NCI-H2196 treated with DMSO at 0.1 percent for 48 hours (cell line): ENCODE data around the gene LILRB4.
"Not testable (repeated sequence)": the region's sequence is repeated elsewhere in the genome, so short reads cannot be mapped to it uniquely, and the experiment has no call there.

Experiments
- DNase-seq: peaks from one replicate; lab custom pipeline; 2025; ENCODE audit not compliant: unreplicated experiment; lab: John Stamatoyannopoulos, UW

The LILRB4 gene

DNA sequence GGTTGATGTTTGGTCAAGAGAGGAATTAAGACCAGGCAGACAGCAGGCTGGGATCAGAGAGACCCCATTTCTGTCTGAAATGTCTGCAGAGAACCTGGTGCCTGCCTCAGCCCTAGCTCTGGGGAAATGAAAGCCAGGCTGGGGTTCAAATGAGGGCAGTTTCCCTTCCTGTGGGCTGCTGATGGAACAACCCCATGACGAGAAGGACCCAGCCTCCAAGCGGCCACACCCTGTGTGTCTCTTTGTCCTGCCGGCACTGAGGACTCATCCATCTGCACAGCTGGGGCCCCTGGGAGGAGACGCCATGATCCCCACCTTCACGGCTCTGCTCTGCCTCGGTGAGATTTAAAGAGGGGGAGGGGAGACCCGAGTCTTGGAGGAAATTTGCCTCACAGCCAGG lies at the start of gene LILRB4:
Gene LILRB4, plus strand, starts transcription at position 256 of the 400 bp plus-strand sequence. Its CDS starts 49 bp downstream, at position 305.
- DNase-seq = no peak

DNA sequence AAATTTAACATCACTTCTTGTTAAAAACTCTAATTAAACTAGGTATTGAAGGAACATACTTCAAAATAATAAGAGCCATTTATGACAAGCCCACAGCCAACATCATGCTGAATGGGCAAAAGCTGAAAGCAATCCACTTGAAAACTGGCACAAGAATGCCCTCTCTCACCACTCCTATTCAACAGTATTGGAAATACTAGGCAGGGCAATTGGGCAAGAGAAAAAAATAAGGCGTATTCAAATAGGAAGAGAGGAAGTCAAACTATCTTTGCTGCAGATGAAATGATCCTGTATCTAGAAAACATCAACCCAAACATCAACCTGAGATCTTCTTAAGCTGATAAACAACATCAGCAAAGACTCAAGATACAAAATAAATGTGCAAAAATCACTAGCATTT lies 48.1 kb upstream of the LILRB4 start:
- DNase-seq = no peak

DNA sequence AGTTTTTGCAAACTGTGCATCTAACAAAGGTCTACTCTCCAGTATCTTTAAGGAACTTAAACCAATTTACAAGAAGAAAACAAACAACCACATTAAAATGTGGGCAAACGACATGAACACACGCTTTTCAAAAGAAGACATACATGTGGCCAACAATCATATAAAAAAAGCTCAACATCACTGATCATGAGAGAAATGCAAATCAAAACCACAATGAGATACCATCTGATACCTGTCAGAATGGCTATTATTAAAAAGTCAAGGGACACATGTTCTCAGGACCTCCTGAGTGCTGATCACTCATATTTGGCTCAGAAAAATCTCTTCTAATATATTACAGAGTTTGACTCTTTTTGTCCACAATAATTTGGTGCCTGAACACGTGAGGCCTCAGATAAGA lies 46.7 kb upstream of the LILRB4 start:
- no peak for DNase-seq

DNA sequence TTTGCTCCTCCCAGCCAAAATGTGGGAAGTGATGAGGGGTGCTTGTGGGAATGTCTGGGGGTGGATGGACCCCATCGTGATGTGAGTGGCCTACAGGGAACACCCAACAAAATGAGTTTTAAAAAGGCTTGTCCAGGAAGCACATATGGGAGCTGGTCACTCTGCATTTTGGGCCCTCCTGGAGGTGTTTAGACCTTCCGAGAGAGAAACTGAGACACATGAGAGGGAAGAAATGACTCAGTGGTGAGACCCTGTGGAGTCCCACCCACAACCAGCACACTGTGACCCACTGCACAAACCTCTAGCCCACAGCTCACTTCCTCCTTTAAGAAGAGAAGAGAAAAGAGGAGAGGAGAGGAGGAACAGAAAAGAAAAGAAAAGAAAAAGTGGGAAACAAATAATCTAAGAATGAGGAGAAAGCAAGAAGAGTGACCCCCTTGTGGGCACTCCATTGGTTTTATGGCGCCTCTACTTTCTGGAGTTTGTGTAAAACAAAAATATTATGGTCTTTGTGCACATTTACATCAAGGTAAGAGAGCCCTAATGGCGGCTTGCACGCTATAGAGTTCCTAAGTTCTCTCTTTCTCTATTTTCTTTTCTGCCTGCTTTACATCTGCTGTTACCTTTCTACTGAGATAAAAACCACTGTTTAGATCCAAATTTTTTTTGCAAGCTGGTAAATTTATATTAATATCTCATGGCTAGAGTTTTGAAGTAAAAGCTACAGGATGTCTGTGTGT lies 45.8 kb upstream of the LILRB4 start:
- DNase-seq = no peak

DNA sequence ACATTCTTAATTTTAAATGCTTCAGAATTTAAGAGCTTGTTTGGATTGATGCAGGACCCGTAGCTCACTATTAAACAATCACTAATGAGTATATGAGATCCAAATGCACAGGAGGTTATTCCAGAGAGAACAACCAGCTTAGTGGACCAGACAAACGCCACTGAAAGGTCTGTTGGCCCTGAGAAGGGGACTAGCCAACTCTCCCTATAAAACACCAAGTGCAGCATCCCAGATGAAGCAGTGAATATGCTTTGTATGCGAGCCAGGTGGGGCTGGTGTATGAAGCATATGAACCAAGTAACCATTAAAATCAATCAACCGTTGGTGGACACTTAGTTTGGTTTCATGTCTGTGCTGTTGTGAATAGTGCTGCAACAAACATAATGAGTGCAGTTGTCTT lies 42.3 kb upstream of the LILRB4 start:
- no peak for DNase-seq

DNA sequence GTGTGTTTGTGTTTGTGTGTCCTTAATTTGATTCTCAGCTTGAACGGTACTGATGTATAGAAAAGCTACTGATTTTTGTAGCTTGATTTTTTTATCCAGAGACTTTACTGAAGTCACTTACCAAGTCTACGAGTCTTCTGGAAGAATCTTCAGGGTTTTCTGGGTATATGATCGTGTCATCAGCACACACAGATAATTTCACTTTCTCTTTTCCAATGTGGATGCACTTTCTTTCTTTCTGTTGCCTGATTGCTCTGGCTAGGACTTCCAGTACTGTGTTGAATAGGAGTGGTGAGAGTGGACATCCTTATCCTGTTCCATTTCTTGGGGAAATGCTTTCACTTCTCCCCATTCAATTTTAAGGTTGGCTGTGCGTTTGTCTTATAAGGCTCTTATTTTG lies 40.4 kb upstream of the LILRB4 start:
- no peak for DNase-seq

DNA sequence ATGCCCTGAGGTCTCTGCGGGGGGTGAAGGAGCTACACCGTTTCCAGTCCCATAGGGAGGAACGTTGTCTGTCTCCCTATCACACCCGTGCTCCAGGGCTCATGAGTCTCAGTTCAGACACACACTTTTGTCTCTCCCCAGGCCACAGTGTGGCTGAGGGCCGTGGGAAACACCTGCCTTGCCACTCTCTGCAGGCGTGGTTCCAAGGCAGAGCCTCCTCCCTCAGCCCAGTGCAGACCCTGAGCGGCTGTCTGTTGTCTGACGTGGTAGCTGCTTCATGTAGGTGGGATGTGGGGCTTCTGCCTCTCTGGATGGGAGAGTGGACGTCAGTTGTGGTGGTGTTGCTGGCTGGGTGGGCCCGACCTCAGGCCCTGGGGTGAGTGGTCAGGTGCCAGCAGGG lies 38.6 kb upstream of the LILRB4 start:
- not testable (repeated sequence) for DNase-seq

DNA sequence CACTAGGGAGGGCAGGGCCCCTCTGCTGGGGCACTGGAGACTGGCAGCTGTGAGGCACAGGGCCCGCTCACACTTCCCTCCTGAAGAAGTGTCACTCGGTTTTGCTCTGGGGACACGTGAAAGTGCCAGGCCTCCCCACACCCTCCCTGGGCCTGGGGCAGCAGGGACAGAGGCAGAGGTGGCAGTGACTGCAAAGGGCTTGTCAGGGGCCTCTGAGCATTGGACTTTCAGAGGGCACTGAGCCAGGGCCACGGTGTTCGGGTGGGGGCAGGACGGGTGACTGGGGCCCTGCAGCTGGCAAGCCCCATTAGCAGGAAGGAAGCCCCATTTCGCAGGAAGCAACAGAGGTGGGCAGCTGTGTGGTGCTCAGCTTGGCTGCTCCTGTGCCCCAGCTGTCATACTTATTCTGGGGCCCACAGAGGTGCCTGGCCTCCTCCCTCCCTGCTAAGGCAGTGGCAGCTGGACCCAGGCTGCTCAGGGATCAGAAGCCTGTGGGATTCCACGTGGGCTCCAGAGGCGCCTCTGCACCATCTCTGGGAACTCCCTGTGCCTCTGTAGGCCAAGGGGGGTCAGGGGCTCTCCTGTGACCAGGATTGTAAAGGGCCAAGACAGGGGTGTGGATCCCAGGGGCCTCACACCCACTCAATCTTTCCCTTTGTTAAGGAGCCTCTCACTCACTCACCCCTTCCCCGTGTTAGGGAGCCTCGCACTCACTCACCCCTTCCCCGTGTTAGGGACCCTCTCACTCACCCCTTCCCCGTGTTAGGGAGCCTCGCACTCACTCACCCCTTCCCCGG lies 37.7 kb upstream of the LILRB4 start:
- not testable (repeated sequence) for DNase-seq

DNA sequence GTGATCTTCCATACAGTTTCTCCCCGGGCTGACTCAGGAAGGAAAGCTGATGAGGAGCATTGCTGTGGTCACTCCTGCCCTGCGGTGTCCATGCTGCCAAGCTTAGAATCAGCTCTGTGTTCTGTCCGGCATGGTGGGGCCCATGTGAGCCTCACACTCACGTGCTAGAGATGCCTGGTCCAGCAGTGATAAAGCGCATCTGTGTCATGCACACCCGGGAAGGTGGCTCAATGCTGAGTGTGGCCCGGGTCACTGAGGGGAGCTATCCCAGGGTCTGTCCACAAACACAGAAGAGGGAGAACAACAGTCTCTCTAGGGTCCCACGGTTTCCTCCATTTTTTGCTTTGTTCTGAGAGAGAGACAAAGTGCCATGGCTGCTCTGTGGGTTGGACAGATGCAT lies 36.0 kb upstream of the LILRB4 start:
- no peak for DNase-seq

DNA sequence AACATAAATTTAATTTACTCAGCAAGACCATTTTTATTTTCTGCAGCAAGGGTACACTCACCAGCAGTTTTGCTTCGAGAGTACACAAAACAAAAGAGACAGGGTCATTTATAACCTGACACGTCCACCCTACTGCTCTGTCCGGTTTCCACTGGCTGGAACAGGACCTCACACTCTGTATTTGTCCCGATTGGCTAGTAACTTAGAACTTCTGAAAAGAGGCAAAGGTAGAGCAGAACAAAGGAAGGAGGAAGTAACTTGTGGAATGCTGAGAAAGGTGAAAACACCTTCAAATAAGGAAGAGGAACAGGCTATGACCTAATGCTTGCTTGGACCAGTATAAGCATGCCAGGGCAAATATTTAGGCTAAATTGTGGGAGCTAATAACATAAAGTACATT lies 34.9 kb upstream of the LILRB4 start:
- DNase-seq = not testable (repeated sequence)

DNA sequence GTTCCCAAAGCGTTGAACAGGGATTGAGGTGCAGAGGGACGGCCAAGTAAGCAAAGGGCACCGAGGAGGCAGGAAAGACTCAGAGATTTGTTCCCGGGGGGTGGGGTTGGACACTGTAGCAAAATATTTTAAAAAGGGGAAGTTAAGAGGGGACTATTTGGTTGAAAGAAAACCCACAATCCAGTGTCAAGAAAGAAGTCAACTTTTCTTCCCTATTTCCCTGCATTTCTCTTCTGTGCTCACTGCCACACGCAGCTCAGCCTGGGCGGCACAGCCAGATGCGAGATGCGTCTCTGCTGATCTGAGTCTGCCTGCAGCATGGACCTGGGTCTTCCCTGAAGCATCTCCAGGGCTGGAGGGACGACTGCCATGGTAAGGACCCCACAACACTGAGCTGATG lies 32.5 kb upstream of the LILRB4 start, which contains the start of gene LILRB1:
Gene LILRB1, plus strand, starts transcription at position 223 of the 400 bp plus-strand sequence. CDS start 590 bp downstream, outside the sequence.
- not testable (repeated sequence) for DNase-seq

DNA sequence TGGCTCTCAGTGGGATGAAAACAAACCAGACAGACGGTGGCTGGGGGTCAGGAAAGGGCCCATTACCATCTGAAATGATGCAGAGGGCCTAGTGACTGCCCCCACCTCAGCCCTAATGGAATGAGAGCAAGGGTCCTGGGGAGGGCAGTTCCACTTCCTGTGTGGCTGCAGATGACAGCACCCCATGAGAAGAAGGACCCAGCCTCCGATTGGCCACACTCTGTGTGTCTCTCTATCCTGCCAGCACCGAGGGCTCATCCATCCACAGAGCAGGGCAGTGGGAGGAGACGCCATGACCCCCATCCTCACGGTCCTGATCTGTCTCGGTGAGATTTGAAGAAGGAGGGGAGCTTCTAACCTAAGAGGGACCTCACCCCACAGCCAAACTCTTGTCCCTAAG lies 32.0 kb upstream of the LILRB4 start:
- DNase-seq = no peak

DNA sequence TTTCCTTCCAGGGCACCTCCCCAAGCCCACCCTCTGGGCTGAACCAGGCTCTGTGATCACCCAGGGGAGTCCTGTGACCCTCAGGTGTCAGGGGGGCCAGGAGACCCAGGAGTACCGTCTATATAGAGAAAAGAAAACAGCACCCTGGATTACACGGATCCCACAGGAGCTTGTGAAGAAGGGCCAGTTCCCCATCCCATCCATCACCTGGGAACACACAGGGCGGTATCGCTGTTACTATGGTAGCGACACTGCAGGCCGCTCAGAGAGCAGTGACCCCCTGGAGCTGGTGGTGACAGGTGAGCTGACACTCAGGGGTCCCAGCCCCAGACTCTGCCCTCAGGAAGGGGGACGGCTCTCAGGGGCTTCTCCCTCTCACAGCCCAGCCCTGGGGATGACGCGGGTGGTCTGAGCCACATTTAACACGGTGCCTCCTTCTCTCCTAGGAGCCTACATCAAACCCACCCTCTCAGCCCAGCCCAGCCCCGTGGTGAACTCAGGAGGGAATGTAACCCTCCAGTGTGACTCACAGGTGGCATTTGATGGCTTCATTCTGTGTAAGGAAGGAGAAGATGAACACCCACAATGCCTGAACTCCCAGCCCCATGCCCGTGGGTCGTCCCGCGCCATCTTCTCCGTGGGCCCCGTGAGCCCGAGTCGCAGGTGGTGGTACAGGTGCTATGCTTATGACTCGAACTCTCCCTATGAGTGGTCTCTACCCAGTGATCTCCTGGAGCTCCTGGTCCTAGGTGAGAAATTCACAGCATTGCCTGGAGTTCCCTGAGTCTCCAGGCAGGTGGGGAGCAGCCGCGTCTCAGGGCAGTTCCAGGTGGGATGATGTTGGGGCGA lies 31.1 kb upstream of the LILRB4 start:
- DNase-seq = not testable (repeated sequence)

DNA sequence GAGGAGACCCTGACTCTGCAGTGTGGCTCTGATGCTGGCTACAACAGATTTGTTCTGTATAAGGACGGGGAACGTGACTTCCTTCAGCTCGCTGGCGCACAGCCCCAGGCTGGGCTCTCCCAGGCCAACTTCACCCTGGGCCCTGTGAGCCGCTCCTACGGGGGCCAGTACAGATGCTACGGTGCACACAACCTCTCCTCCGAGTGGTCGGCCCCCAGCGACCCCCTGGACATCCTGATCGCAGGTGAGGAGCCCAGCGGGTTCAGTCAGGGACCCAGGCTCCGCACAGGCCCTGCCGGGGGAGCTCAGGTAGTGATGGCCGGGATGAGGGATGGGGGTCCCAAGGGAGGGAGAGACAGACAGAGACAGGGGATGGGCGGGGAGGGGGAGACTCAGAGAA lies 30.3 kb upstream of the LILRB4 start:
- DNase-seq = not testable (repeated sequence)

DNA sequence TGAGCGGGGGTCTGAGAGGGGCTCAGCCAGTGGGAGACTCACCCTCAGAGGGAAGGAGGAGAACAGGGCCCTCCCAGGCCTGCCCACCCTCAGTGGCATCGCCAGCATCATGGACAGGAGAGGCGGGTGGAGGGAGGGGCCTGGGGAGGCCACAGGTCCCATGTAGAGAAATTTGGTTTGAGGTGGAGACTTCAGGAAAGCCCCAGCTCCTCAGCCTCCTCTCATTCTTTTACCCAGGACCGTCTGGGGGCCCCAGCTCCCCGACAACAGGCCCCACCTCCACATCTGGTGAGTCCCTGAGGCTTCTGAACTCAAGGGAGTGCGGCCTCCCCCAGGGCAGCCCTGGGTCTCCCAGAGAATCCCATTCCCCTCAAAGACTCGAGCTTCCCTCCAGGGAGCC lies 29.4 kb upstream of the LILRB4 start:
- no peak for DNase-seq

DNA sequence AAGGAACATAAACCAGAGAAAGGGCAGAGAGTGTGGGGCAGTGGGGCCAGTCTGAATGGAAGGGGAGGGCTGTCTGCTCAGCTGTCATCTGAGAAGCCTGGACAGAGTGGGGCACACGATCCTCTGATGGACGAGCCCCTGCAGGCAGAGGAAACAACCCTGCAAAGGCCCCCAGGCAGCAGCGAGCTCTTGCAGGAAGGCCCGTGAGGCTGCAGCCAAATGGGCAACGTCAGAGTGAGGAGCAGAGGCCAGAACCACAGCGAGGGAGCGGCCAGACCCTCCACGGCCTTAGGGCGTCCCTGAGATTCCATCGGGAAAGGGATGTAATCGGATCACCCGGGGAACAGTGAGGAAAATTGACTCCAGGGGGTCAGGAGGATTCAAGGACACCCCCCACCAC lies 26.7 kb upstream of the LILRB4 start:
- not testable (repeated sequence) for DNase-seq

DNA sequence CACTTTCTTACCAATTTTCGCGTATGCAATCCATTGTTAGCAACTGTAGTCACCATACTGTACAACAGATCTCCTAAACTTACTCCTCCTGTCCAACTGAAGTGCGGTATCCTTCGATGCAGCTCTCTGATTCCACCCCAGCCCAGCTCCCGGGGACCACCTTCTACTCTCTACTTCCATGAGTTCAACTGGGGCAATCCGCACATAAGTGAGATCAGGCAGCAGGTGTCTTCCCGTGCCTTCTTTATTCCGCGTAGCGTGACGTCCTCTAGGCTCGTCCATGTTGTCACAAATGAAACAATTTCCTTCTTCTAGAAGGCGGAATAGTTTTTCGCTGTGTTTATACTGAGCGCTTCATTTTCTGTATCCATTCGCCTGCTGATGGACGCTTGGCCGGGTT lies 24.1 kb upstream of the LILRB4 start:
- no peak for DNase-seq

DNA sequence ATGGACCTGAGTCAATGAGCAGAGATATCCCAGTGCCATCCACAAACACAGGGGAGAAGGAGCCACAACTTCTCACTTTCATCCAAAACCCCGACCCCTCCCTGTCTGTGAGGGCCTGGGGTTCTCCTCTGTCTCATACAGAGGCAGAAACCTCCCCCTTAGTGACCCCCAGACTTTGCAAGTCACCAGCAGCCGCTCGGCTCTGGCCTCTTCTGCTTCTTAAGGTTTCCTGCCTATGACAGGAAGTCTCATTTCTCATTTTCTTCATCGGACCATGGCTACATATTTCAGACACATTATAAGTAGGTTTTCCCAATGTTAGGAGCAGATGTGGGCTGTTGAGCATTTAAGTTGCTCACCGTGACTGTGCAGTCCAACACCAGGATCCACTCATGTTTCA lies 19.8 kb upstream of the LILRB4 start:
- not testable (repeated sequence) for DNase-seq

DNA sequence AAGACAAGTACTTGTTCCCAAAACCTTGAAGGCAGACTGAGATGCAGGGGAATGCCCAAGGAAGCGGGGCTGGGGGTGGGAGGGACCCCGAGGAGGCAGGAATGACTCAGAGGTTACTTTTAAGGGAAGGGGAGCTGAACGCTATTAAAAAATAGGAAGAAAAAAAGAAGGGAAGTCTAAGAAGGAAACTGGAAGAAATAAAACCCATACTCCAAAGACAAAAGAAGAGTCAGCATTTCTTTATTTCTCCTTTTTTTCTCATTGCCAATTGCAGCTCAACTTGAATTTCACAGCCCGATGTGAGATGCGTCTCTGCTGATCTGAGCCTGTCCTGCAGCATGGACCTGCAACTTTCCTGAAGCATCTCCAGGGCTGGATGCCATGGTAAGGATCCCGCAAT lies 19.2 kb upstream of the LILRB4 start:
- not testable (repeated sequence) for DNase-seq

DNA sequence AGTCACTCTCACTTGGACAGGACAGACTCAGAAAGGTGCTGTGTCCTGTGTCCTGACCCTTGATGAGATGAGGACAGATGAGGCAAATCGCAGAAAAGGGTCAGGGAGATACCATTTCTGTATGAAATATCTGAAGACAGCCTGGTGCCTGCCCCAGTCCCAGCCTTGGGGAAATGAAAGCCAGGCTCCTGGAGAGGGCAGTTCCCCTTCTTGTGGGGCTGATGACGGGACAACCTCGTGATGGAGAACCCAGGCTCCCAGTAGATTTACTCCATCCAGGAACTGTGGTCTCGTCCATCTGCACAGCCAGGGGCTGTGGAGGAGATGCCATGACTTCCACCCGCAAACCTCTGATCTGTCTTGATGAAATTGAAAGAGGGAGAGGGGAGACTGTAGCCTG lies 18.7 kb upstream of the LILRB4 start:
- no peak for DNase-seq

DNA sequence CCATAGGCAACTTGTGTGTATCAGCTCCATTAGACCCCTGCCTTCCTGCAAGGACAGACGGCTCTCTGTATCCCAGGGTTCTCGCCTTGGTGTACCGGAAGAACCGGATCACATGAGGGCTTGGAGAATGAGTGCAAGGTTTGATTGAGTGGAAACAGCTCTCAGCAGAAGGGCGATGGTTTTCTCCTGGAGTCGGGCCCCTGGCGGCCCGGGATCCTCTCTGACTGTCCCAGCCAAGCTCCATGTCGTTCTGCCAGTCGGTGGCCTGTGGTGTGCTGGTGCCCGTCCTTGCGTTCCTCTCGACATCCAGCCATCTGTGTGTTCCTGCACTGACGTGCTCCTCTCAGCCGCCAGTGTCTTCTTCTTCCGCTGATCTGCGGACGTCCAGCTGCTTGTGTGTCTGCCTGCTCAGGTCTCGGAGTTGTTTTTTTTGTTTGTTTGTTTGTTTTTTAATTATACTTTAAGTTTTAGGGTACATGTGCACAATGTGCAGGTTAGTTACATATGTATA lies 16.4 kb upstream of the LILRB4 start:
- no peak for DNase-seq
